IMR-90 (cell line): Measurements from ENCODE around the gene CTNND2. TPM values are rescaled to one million over a fixed set of nuclear protein-coding genes. Genes with fewer than 3 reads are reported as not detected.

Experiments used
- ATAC-seq: fragments of 200-7000 bp; cut with Tn5 transposase; 2 replicates; pipeline ENCODE4 v1.9.1; 2020; ENCODE audit warnings: low read depth, mild to moderate bottlenecking, moderate library complexity
- BruUV-seq: library from RNA; stranded (reverse); fragments of 400-500 nt; replicated peaks from 2 replicates; lab custom pipeline; 2021; lab: Mats Ljungman, UMichigan
- CTCF ChIA-PET: fragments of 300-600 bp; formaldehyde crosslinking; extraction: SDS; loops from one replicate; lab custom pipeline; 2021; ENCODE audit warnings: antibody characterized with exemption; lab: Yijun Ruan, JAX
- POLR2A ChIA-PET: fragments of 300-600 bp; sonication (Branson Sonifier 250); formaldehyde crosslinking; loops from one replicate; lab custom pipeline; 2022; ENCODE audit warnings: antibody characterized with exemption; ENCODE audit not compliant: unreplicated experiment; lab: Charles Lee
- DNase-seq: peaks from one replicate; pipeline ENCODE4 v3.0.0; 2013
- H2AFZ ChIP-seq: replicated peaks from 2 replicates; pipeline ENCODE3; 2013; ENCODE audit warnings: low read length, mild to moderate bottlenecking; ENCODE audit not compliant: poor library complexity
- H2AK5ac ChIP-seq: 2 replicates; pipeline ENCODE4 v1.6.1; 2013; ENCODE audit warnings: low read depth, low read length, inconsistent platforms
- H2AK9ac ChIP-seq: replicated peaks from 2 replicates; pipeline ENCODE3; 2013; ENCODE audit warnings: mild to moderate bottlenecking, low read depth, low read length, moderate library complexity; ENCODE audit not compliant: poor library complexity
- H2BK120ac ChIP-seq: 2 replicates; pipeline ENCODE4 v1.6.1; 2013; ENCODE audit warnings: low read depth, low read length, inconsistent platforms
- H2BK15ac ChIP-seq: 3 replicates; pipeline ENCODE4 v1.6.1; 2013; ENCODE audit warnings: low read depth, low read length, inconsistent platforms
- H2BK20ac ChIP-seq: 2 replicates; pipeline ENCODE4 v1.6.1; 2013; ENCODE audit warnings: low read depth, mild to moderate bottlenecking, inconsistent platforms, low read length, moderate library complexity
- H2BK5ac ChIP-seq: 2 replicates; pipeline ENCODE4 v1.6.1; 2013; ENCODE audit warnings: mild to moderate bottlenecking, low read depth, low read length, inconsistent platforms; ENCODE audit not compliant: poor library complexity, severe bottlenecking
- H3K14ac ChIP-seq: replicated peaks from 2 replicates; pipeline ENCODE4 v1.6.1; 2013; ENCODE audit warnings: low read depth, low read length, inconsistent platforms
- H3K18ac ChIP-seq: 2 replicates; pipeline ENCODE4 v1.6.1; 2013; ENCODE audit warnings: low read depth, low read length, control low read depth
- H3K23ac ChIP-seq: 2 replicates; pipeline ENCODE4 v1.6.1; 2013; ENCODE audit warnings: low read depth, low read length, inconsistent platforms
- H3K27ac ChIP-seq: 2 replicates; pipeline ENCODE4 v1.5.1; 2013; ENCODE audit warnings: mild to moderate bottlenecking, control low read depth, low read length; ENCODE audit not compliant: insufficient read depth
- H3K27me3 ChIP-seq: 2 replicates; pipeline ENCODE4 v1.6.1; 2013; ENCODE audit warnings: low read length; ENCODE audit not compliant: control insufficient read depth, insufficient read depth
- H3K36me3 ChIP-seq: 2 replicates; pipeline ENCODE4 v1.6.1; 2013; ENCODE audit warnings: low read length, mixed read lengths; ENCODE audit not compliant: control insufficient read depth, insufficient read depth
- H3K4ac ChIP-seq: 2 replicates; pipeline ENCODE4 v1.6.1; 2013; ENCODE audit warnings: low read depth, low read length, inconsistent platforms
- H3K4me1 ChIP-seq: 2 replicates; pipeline ENCODE4 v1.6.1; 2013; ENCODE audit warnings: low read length, mixed read lengths; ENCODE audit not compliant: control insufficient read depth, insufficient read depth
- H3K4me2 ChIP-seq: 2 replicates; pipeline ENCODE4 v1.6.1; 2013; ENCODE audit warnings: low read depth, mild to moderate bottlenecking, control low read depth, low read length, moderate library complexity
- H3K4me3 ChIP-seq: 2 replicates; pipeline ENCODE4 v1.5.1; 2013; ENCODE audit warnings: low read depth, mild to moderate bottlenecking, control low read depth, low read length, moderate library complexity; ENCODE audit not compliant: insufficient read depth
- H3K56ac ChIP-seq: 2 replicates; pipeline ENCODE4 v1.6.1; 2013; ENCODE audit warnings: low read length, inconsistent platforms; ENCODE audit not compliant: insufficient read depth; ENCODE audit errors: extremely low read depth
- H3K79me1 ChIP-seq, 2 experiments: 2 replicates each; pipeline ENCODE4 v1.6.1; 2013; ENCODE audit warnings: low read length in 2 of 2, inconsistent platforms in 1 of 2, low read depth in 1 of 2
- H3K9ac ChIP-seq: 2 replicates; pipeline ENCODE4 v1.6.1; 2013; ENCODE audit warnings: low read depth, low read length, control low read depth
- H3K9me1 ChIP-seq: 2 replicates; pipeline ENCODE4 v1.6.1; 2013; ENCODE audit warnings: low read length, inconsistent platforms; ENCODE audit not compliant: insufficient read depth
- H3K9me3 ChIP-seq: 2 replicates; pipeline ENCODE4 v1.6.1; 2013; ENCODE audit warnings: low read length; ENCODE audit not compliant: control insufficient read depth, insufficient read depth
- H4K20me1 ChIP-seq: 2 replicates; pipeline ENCODE4 v1.6.1; 2013; ENCODE audit warnings: low read length, inconsistent platforms; ENCODE audit not compliant: insufficient read depth
- H4K5ac ChIP-seq: 2 replicates; pipeline ENCODE4 v1.6.1; 2013; ENCODE audit warnings: mild to moderate bottlenecking, low read depth, low read length, control low read depth
- H4K8ac ChIP-seq, 2 experiments: 2 replicates each; pipeline ENCODE4 v1.6.1; 2013; ENCODE audit warnings: low read depth in 2 of 2, low read length in 2 of 2, control low read depth in 1 of 2, inconsistent platforms in 1 of 2
- H4K91ac ChIP-seq: 2 replicates; pipeline ENCODE4 v1.6.1; 2013; ENCODE audit warnings: low read depth, low read length, inconsistent platforms; ENCODE audit not compliant: insufficient read depth
- BHLHE40 ChIP-seq: fragments of 150-350 bp; IDR thresholded peaks from 2 replicates; pipeline ENCODE4 v1.6.1; 2016; ENCODE audit warnings: mild to moderate bottlenecking, low read depth, low read length
- CEBPB ChIP-seq: IDR thresholded peaks from 2 replicates; pipeline ENCODE4 v1.6.1; 2012; ENCODE audit warnings: low read depth, low read length, improper control_type of control experiment
- CHD1 ChIP-seq: IDR thresholded peaks from 2 replicates; pipeline ENCODE4 v1.6.1; 2012; ENCODE audit warnings: low read depth, low read length, improper control_type of control experiment
- FOS ChIP-seq: fragments of 150-350 bp; IDR thresholded peaks from 2 replicates; pipeline ENCODE4 v1.6.1; 2016; ENCODE audit warnings: low read depth, low read length
- MAFK ChIP-seq: IDR thresholded peaks from 2 replicates; pipeline ENCODE4 v1.6.1; 2012; ENCODE audit warnings: low read depth, low read length, improper control_type of control experiment
- MAZ ChIP-seq: IDR thresholded peaks from 2 replicates; pipeline ENCODE4 v1.6.1; 2012; ENCODE audit warnings: low read depth, mild to moderate bottlenecking, low read length, improper control_type of control experiment, moderate library complexity, borderline replicate concordance
- MXI1 ChIP-seq: IDR thresholded peaks from 2 replicates; pipeline ENCODE4 v1.6.1; 2012; ENCODE audit warnings: low read depth, mild to moderate bottlenecking, low read length, moderate library complexity, borderline replicate concordance
- NFE2L2 ChIP-seq: fragments of 150-350 bp; IDR thresholded peaks from 2 replicates; pipeline ENCODE4 v1.6.1; 2016; ENCODE audit warnings: low read depth, mild to moderate bottlenecking, low read length
- POLR2A ChIP-seq: IDR thresholded peaks from 2 replicates; pipeline ENCODE4 v1.6.1; 2012; ENCODE audit warnings: mild to moderate bottlenecking, low read depth, low read length
- RAD21 ChIP-seq: IDR thresholded peaks from 2 replicates; pipeline ENCODE4 v1.6.1; 2012; ENCODE audit warnings: low read length, improper control_type of control experiment
- RCOR1 ChIP-seq: IDR thresholded peaks from 2 replicates; pipeline ENCODE4 v1.6.1; 2012; ENCODE audit warnings: mild to moderate bottlenecking, low read length, improper control_type of control experiment; ENCODE audit not compliant: insufficient replicate concordance
- RFX5 ChIP-seq: IDR thresholded peaks from 2 replicates; pipeline ENCODE4 v1.8.0; 2012; ENCODE audit warnings: low read depth, mild to moderate bottlenecking, low read length, moderate library complexity
- SMC3 ChIP-seq: fragments of 150-350 bp; IDR thresholded peaks from 2 replicates; pipeline ENCODE4 v1.6.1; 2016; ENCODE audit warnings: low read depth, mild to moderate bottlenecking, antibody characterized with exemption, low read length, moderate library complexity
- WGBS, 2 experiments: methylation state at CpG; one replicate each; pipeline versions ENCODE4 v1.1.5 to v1.1.7; 2013; ENCODE audit warnings: missing lambda C conversion rate in 2 of 2; ENCODE audit not compliant: insufficient read length in 1 of 2; ENCODE audit errors: extremely low coverage in 2 of 2; 5-methylcytosine and 5-hydroxymethylcytosine counted together
- dilution Hi-C: fragments of 300-500 bp; cut with HindIII; formaldehyde crosslinking; loops from one replicate; pipeline ENCODE4 v1.14.3; 2018; ENCODE audit warnings: low sequenced_read_pairs; ENCODE audit not compliant: unreplicated experiment
- in situ Hi-C: fragments of 300-500 bp; cut with MboI; formaldehyde crosslinking; loops from 3 replicates; pipeline ENCODE4 v1.14.3; 2019; ENCODE audit warnings: low sequenced_read_pairs, inconsistent platforms, mixed read lengths
- intact Hi-C: fragments of 100-400 bp; cut with micrococcal nuclease; formaldehyde crosslinking; loops from 2 replicates; pipeline ENCODE4 v1.10.0; 2022
- polyA plus RNA-seq, 3 experiments: library from polyadenylated mRNA; depleted of rRNA; stranded (reverse); fragments of >200 nt; gene quantifications; 2 replicates each; pipeline ENCODE4 v1.2.3, GENCODE V29; 2012; ENCODE audit warnings: low replicate concordance in 1 of 3
- total RNA-seq: library from RNA; depleted of rRNA; stranded (reverse); fragments of >200 nt; gene quantifications from 2 replicates; pipeline ENCODE4 v1.2.3, GENCODE V29; 2012
- TF ChIP-seq, protein P1 (sequence below): fragments of 150-350 bp; IDR thresholded peaks from 2 replicates; pipeline ENCODE4 v1.6.1; 2017; ENCODE audit warnings: mild to moderate bottlenecking, antibody characterized with exemption, low read length, low read depth
- TF ChIP-seq, protein P2 (sequence below): fragments of 150-350 bp; IDR thresholded peaks from 2 replicates; pipeline ENCODE4 v1.6.1; 2016; ENCODE audit warnings: low read depth, mild to moderate bottlenecking, low read length, moderate library complexity, borderline replicate concordance
- TF ChIP-seq, protein P3 (sequence below): conservative IDR thresholded peaks from 2 replicates; pipeline ENCODE4 v1.5.1; 2012; ENCODE audit warnings: mild to moderate bottlenecking, low read depth, low read length, improper control_type of control experiment

The CTNND2 gene
- total and polyA plus RNA-seq, 2 of the 4 experiments (the other 2 are of a cell fraction): not detected

DNA sequence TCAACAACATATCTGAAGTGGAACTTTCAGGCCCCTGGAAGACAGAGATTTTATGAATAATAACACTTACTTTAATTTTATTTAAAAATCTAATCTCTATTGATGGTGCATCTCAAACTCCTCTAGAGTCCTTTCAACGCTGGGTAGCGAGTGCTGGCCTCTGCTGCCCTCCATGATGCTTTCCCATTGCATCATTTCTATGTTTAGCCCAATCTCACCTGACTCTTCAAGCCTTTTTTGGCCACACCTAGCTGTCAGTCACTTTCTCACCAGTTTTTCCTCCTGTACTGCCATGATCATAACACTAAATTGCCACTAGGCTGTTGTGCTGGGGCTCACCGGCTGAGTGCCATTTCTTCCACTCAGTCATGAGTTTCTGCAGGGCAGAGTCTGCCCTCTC lies 747.1 kb downstream of the CTNND2 start:
- H3K4me1 ChIP-seq: no peaks in the 10 kb centered on the region
- peaks cover 4% of the 10 kb centered on the region; the same call in 1 of the 2 replicates for H3K27me3 ChIP-seq
- no peak overlapping the region for H3K4me3 ChIP-seq
- H3K56ac ChIP-seq: no peak overlapping the region
- DNase-seq: no peak
- H3K18ac ChIP-seq: no peak overlapping the region
- H2AK5ac ChIP-seq: no peak overlapping the region
- H3K27ac ChIP-seq: no peak overlapping the region
- H4K20me1 ChIP-seq: no peaks in the 10 kb centered on the region
- no TSS peak for BruUV-seq
- no peaks in the 10 kb centered on the region for H3K9me3 ChIP-seq
- no peak overlapping the region for H2AFZ ChIP-seq
- no peak overlapping the region for H3K4me2 ChIP-seq
- H3K4ac ChIP-seq: no peak overlapping the region
- H3K36me3 ChIP-seq: no peaks in the 10 kb centered on the region
- H2AK9ac ChIP-seq: no peak overlapping the region
- H3K79me1 ChIP-seq: no peaks in the 10 kb centered on the region
- intact Hi-C loops: no loop called here
- in situ Hi-C loops: no loop called here
- H2BK20ac ChIP-seq: no peak overlapping the region
- H4K5ac ChIP-seq: no peak overlapping the region
- dilution Hi-C loops: no loop called here
- H3K9me1 ChIP-seq: no peaks in the 10 kb centered on the region
- no peak overlapping the region for H4K8ac ChIP-seq
- H2BK5ac ChIP-seq: no peak overlapping the region
- TF ChIP-seq MAZ: no peak
- no peak for TF ChIP-seq MXI1
- TF ChIP-seq SMC3: no peak
- TF ChIP-seq, protein P1, sequence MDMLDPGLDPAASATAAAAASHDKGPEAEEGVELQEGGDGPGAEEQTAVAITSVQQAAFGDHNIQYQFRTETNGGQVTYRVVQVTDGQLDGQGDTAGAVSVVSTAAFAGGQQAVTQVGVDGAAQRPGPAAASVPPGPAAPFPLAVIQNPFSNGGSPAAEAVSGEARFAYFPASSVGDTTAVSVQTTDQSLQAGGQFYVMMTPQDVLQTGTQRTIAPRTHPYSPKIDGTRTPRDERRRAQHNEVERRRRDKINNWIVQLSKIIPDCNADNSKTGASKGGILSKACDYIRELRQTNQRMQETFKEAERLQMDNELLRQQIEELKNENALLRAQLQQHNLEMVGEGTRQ: no peak
- TF ChIP-seq BHLHE40: no peak
- TF ChIP-seq RAD21: no peak
- no peak for TF ChIP-seq POLR2A
- no peak for TF ChIP-seq RFX5
- no peak for TF ChIP-seq CHD1
- no peak for TF ChIP-seq RCOR1
- TF ChIP-seq, protein P2, sequence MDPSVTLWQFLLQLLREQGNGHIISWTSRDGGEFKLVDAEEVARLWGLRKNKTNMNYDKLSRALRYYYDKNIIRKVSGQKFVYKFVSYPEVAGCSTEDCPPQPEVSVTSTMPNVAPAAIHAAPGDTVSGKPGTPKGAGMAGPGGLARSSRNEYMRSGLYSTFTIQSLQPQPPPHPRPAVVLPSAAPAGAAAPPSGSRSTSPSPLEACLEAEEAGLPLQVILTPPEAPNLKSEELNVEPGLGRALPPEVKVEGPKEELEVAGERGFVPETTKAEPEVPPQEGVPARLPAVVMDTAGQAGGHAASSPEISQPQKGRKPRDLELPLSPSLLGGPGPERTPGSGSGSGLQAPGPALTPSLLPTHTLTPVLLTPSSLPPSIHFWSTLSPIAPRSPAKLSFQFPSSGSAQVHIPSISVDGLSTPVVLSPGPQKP: no peak
- TF ChIP-seq, protein P3, sequence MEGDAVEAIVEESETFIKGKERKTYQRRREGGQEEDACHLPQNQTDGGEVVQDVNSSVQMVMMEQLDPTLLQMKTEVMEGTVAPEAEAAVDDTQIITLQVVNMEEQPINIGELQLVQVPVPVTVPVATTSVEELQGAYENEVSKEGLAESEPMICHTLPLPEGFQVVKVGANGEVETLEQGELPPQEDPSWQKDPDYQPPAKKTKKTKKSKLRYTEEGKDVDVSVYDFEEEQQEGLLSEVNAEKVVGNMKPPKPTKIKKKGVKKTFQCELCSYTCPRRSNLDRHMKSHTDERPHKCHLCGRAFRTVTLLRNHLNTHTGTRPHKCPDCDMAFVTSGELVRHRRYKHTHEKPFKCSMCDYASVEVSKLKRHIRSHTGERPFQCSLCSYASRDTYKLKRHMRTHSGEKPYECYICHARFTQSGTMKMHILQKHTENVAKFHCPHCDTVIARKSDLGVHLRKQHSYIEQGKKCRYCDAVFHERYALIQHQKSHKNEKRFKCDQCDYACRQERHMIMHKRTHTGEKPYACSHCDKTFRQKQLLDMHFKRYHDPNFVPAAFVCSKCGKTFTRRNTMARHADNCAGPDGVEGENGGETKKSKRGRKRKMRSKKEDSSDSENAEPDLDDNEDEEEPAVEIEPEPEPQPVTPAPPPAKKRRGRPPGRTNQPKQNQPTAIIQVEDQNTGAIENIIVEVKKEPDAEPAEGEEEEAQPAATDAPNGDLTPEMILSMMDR: no peak
- no peak for TF ChIP-seq NFE2L2
- TF ChIP-seq MAFK: no peak
- no peak for TF ChIP-seq CEBPB
- TF ChIP-seq FOS: no peak
- no peak overlapping the region for H3K23ac ChIP-seq
- no peak overlapping the region for H2BK15ac ChIP-seq
- ChIA-PET POLR2A (no interaction called here), CTCF (no interaction called here)
- WGBS, 2 experiments: 51% methylated on average over 3 of the region's 3 CpGs; no CpG with 5 or more reads in 1 of the 2 experiments
- H3K9ac ChIP-seq: no peak overlapping the region
- H2BK120ac ChIP-seq: no peak overlapping the region
- no peak overlapping the region for H3K14ac ChIP-seq
- no peak overlapping the region for H4K91ac ChIP-seq
- no peak for ATAC-seq
